ENCODE results near the gene MAJIN.

The MAJIN gene

DNA sequence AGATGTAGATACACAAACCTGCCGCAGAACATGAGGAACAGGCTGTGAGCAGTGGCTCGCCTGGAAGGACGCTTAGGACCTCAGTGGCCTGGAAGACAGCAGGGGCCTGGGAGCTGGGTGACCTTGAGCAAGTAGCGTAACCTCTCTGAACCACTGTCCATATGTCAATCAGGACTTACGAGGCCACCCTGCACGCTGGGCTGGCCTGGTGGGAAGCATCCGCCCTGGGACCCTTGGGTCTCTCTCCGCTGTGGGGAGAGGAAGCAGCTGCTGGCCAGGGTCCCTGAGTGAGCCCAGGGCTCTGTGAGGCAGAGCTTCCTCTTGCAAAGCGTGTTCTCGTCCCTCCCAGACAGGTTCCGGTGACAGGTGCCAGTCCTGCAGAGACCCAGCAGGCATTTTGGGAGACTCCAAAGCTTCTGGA, 79.5 kb downstream of the MAJIN start:
- no peak for DNase-seq (ENCODE audit: low read depth)

GRCh38 chr11:64891880-64892279, 80.0 kb downstream of the MAJIN start:
- DNase-seq (ENCODE audit: low read depth), result no peak

GRCh38 chr11:64891215-64891848, 80.6 kb downstream of the MAJIN start:
- DNase-seq (ENCODE audit: low read depth), result no peak

- DNase-seq (ENCODE audit: low read depth), result no peak
These were observed 81.4 kb downstream of the MAJIN start for GRCh38 chr11:64890522-64890939.

DNA sequence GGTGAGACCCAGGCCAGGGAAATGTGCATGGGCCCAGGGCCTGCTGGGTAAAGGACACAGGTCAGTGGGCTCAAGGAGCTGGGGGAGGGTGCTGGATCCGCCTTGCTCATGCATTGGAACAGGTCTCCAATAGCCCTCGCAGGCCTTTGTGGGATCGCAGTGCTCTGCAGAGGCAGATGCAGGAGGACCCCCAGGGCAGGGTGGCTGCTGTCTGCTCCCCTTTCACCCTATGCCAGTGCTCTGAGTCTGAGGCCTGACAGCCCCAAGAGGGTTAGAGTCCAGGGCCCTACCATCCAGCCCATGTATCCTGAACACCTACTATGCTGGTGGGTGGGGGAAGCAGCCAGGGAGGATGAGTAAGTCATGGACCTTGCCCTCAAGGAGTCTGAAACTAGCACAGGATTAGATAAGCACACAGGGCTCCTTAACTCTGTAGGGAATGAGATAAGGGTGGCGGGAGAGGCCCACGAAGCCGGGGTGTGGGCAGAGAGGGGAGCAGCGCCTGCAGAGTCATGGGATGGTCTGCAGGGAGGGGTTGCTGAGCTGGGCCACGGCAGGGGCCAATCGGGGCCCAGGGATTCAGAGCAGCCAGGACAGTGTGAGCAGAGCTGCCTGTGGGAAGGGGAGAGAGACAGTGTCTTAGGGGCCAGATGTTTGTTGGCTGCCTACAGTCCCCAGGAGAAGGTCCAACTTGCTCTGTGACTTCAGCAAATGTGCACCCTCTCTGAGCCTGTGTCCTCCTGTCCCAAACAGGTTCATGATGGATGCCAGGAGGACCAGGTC, 83.0 kb downstream of the MAJIN start:
- DNase-seq (ENCODE audit: low read depth), result no peak

GRCh38 chr11:64888406-64888728, 83.5 kb downstream of the MAJIN start:
- DNase-seq (ENCODE audit: low read depth), result no peak

Measured in stromal cell of bone marrow (primary cell).